Prostate gland (tissue), 2 donors: ENCODE results near the gene LYSMD2.

ENCODE experiments used
- CTCF ChIP-seq, 4 experiments: fragments of 200-600 bp in 2 of 4; fragments of 450-650 bp in 2 of 4; sonication (generic) in 2 of 4; IDR thresholded peaks; 1 replicate in 3 of 4; 2 replicates in 1 of 4; pipeline ENCODE4 v1.5.1; 2016 to 2019; ENCODE audit warnings: antibody characterized with exemption in 4 of 4, mild to moderate bottlenecking in 2 of 4, moderate library complexity in 2 of 4
- POLR2A ChIP-seq: fragments of 450-650 bp; IDR thresholded peaks from one replicate; pipeline ENCODE4 v1.6.1; 2016; ENCODE audit warnings: antibody characterized with exemption, mild to moderate bottlenecking
- POLR2AphosphoS5 ChIP-seq: sonication (generic); formaldehyde crosslinking; IDR thresholded peaks from one replicate; pipeline ENCODE4 v1.6.1; 2017; ENCODE audit warnings: antibody characterized with exemption

DNA sequence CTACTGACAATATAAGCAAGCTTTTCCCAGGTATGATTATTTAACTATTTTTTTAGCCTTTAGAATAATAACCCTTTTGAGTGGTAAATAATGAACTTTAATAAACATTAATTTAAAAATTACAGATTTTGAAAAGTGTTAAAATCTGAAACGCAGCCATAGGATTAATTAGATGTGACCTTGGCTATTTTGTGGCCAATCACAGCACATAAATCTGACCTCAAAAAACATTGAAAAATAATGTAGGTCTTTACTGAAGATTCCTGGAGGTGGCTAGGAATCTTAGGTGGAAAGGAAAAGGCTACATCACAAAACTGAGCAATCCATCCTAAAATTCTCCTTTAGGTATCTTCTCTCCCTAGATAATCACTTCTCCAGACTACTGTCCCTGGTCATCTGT lies 38.1 kb downstream of the LYSMD2 start:
- TF ChIP-seq POLR2AphosphoS5, result no peak
- no peak for TF ChIP-seq CTCF (IDR thresholded peaks at IDR 0.05)
- TF ChIP-seq POLR2A, result no peak
